ENCODE measurements around the gene ATG4D.
A peak's percentile ranks its signal among the peaks of the same experiment; 100 is the strongest.

The ATG4D gene

DNA sequence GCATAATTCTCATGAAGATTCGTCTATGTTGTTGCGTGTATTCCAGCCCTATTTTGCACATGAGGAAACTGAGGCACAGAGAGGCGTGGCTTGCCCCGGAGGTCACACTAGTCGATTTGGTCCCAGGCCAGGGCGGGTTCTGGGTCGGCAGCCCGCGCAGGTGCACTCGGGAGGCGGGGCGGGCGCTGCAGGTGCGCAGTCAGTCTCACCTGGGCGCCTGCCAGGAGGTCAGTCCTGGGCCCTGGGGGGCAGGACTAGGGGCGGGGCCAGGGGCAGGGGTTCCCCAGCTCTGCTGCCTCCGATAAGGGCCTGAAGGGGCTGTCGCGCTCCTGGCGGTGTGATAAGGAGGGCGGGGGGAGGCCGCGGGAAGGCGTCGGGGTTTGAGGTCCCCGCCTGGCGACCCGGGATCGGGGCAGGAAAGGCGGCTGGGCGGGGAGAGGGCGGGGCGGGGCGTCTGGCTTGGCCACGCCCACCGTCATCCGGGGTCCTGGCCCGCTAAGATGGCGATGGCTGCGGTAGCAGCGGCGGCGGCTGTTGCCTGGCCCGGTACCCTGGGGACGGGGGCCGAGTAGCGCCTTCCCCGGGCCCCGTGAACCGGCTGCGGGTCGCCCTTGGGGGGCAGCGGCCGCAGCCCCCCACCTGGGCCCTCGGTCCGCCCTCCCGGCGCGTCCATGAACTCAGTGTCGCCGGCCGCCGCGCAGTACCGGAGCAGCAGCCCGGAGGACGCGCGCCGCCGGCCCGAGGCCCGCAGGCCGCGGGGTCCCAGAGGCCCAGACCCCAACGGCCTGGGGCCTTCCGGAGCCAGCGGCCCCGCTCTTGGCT, at the start of gene ATG4D:
ATG4D (plus strand) TSS at position 485 of the 822 bp plus-strand sequence; CDS start at position 672, 187 bp downstream.
- DNase-seq: peak; percentile 86

DNA sequence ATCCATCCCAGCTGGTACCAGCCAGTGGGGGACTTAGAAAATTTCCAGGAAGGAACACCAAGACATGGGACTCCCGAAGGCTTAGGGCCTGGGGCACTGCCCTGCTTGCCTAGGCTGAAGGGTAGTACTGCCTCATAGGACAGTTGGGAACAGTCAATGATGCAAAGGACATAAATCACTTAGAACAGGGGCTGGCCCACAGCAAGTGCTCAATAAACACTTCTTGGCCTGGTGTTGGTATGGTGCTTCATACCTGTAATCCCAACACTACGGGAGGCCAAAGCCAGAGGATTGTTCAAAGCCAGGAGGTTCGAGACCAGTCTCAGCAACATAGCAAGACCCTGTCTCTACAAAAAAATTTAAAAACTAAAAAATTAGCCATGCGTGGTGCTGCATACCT, 46.3 kb upstream of the ATG4D start:
- no peak for DNase-seq

DNA sequence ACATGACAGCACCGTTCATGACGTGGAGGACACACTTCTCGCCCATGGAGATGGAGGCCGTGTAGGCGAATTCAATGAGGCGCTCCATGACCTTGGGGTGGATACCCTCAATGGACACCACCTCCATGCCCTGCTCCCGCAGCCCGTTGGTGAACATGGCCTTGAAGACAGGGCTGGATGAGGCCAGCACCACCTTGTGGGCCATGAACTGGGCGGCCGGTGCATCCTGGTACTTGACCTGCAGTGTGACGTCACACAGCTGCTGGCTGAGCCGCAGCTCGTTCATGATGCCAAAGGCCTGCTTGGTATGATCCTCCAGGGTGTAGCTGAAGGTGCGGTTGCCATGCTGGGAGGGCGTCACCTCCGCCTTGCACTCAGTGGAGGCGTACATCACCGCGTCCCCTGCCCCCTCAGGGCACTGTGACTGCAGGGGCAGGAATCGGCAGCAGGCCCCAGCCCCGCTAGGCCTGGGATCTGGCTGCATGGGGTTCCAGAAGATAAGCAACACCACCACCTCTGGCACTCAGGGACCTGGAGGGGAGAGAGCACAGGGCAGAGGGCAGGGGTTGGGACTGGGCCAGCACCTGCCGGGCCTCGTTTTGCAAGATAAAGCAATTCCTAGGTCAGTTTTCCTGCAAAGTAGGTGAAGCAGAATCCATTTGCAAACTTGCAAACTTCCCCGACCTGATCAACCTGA, 44.0 kb upstream of the ATG4D start:
- no peak for DNase-seq

DNA sequence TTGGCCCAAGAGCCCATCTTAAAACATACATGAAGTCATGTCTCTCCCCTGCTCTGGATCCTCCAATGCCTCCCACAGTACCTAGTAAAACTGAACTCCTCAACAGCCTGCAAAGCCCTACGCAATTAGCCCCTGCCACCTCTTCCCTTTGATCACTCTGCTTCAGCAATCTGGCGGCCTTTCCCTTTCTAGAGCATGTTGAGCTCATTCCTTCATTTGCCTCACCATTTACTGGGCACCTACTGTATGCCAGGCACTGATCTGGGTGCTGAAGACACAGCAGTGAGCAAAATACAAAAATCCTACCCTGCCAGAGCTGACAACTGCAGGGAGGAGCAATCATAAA, 43.5 kb upstream of the ATG4D start:
- DNase-seq: no peak

DNA sequence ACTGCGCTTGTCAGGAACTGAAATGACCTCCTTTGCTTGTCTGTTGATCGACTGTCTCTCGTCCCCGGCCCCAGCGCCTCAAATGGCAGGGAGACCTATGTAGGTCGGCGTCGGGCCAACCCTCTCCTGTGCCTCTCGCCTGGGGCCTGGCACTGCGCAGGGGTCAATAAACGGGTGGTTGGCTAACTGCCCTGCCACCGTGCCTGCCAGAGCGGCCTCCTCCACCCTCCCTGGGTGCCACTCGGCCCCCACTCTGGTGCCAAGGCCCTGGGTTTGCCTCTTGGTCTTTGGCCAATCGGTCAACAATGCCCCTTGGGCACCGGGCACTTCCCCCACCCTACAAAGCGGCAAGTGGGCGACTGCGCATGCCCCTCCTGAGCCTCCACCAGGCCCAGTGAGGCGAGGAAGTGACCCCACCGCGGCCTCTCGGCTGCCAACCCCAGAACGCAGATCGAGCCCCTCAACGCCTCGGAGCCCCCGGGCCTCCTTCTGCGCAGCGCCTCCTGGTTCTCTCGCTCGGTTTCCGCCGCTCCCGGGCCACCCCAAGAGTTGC, 41.7 kb upstream of the ATG4D start:
- peak; percentile 65 for DNase-seq

DNA sequence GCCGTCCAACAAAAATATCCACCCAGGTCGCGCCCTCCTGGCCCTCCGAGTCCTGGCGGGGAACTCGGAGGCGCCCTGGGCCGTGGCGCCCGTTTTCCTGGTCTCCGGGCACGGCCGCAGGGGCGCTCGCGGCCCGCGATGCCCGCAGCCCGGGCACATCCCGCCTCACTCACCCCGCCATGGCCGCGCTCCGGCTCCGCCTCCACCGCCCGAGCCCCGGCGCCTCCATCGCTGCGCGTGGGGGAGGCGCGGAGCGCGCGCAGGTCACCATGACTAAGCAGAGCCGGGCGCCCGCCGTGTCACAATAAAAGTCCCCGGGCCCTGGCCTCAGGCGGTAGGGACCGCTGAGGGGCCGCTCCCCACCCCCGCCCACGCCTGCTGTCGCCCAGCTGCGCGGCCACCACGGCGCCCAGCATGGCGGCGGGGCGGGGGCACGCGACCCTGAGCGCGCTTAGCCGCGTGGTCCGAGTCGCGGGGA, 41.1 kb upstream of the ATG4D start:
- DNase-seq: peak; percentile 94

DNA sequence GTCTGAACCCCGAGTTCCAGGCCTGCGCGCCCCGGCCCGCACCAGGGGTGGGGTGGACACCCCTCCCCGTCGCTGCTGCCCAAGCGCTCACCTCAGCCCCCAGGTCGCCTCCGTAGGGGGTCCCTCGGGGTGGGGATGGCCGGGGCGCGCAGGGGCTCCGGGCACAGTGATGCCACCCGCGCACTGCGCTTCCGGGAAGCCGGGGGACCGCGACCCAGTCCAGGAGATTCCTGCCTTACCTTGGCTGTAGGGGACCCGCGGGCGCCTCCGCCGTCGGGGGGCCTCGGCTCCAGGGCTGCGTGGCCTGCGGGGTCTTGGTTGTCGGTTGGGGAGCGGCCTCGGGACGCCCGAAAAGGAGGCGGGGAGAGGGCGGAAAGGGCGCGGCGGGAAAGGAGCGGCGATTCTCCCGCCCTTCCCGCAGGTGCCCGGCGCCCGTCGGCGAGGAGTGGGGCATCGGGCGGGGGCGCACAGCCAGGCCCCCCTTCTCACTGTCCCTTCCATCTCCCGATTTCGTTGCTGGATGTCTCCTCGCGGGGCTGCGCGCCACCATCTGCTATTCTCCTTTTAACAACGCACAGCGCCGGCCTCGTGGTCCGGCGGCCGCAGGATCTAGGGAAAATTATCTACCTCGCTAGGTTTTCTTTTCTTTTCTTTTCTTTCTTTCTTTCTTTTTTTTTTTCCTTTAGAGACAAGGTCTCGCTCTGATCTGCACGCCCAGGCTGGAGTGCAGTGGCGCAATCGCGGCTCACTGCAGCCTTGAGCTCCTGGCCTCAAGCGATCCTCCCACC, 40.5 kb upstream of the ATG4D start, which contains the start of gene KEAP1:
KEAP1 (minus strand) TSS at position 355 of the 788 bp plus-strand sequence. CDS start 3,323 bp downstream, outside the sequence.
- DNase-seq: peak; percentile 58

DNA sequence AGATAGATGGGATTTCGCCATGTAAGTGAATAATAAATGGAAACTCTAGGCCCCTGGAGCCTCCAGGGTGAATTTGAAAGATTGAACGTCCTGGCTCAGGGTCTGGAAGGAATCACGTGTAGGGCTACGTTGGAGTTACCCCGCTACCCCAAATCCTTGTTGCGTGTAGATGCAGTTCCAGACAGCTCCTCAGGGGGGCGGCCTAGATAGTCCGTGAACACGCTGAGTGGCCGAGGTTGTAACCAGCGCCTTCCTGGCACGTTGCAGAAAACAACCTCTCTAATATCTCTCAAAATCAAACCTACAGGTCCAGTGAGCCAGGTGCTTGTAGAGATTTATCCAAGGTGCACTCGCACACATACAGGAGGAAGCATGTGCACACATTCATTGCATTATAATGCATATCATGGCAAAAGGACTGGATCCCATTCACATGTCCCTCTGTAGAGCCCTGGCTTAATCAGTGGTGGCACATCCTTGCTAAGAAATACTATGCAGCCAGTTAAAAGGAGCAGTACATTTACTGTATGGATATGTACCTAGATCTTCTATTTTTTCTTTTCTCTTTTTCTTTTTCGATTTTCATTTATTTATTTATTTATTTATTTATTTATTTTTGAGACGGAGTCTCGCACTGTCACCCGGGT, 38.0 kb upstream of the ATG4D start:
- peak; percentile 91 for DNase-seq

DNA sequence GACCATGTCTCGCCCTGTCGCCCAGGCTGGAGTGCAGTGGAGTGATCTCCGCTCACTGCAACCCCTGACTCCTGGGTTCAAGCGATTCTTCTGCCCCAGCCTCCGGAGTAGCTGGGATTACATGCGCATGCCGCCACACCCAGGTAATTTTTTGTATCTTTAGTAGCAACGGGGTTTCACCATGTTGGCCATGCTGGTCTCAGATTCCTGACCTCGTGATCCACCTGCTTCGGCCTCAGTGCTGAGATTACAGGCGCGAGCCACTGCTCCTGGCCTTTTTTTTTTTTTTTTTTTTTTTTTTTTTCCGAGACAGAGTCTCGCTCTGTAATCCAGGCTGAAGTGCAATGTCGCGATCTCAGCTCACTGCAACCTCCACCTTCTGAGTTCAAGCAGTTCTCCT, 35.7 kb upstream of the ATG4D start:
- no peak for DNase-seq

DNA sequence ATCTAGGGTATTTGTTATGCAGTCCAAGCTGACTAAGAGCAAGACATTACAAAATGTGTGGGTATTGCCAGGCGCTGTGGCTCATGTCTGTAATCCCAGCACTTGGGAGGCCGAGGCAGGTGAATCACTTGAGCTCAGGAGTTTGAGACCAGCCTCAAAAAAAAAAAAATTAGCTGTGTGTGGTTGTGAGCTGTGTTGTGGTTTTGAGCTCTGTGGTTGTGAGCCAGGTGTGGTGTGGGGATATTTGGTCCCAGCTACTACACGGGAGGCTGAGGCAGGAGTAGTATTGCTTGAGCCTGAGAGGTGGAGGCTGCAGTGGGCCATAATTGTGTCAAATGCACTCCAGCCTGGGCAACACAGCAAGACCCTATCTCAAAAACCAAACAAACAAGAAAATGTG, 35.0 kb upstream of the ATG4D start:
- peak; percentile 52 for DNase-seq

DNA sequence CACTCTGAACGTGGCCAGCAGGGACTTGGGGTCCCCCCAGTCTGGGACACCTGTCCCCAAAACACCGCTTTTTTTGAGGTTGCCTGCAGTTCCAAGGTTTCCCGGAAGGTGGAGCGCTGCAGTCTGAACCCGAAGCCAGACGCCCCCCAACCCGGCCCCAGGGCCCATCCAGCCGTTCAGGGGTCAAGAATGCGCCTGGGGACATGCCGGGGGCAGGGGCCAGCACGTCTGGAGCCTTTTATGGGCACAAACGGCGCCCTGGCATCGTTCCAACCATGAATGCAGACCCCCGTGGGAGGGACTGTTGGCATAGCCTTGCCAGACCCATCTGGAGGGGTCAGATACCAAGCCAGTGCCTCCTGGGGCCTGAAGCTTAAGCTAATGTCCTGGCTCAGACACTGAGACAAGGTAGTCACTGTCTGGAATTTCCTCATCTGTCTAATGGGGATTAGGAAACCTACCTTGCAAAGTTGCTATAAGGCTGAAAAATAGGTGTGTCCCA, 33.4 kb upstream of the ATG4D start:
- peak; percentile 69 for DNase-seq

DNA sequence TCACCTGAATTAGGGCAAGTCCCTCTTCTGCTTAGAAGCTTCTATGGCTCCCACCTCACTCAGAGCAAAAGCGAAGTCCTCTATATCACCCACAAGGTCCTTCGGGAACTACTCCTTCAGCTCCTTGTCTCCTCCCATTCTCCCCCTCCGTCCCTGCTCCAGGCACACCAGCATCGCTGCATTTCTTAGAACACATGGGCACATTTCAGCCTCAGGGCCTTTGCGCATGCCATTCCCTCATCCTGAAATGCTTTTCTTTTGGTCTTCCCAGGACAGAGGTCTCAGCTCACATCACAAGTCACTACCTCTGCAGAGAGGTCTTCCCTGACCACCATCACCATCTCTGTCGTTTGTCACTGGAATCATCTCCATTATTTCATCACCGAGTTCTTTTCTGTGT, 30.5 kb upstream of the ATG4D start:
- DNase-seq: no peak

DNA sequence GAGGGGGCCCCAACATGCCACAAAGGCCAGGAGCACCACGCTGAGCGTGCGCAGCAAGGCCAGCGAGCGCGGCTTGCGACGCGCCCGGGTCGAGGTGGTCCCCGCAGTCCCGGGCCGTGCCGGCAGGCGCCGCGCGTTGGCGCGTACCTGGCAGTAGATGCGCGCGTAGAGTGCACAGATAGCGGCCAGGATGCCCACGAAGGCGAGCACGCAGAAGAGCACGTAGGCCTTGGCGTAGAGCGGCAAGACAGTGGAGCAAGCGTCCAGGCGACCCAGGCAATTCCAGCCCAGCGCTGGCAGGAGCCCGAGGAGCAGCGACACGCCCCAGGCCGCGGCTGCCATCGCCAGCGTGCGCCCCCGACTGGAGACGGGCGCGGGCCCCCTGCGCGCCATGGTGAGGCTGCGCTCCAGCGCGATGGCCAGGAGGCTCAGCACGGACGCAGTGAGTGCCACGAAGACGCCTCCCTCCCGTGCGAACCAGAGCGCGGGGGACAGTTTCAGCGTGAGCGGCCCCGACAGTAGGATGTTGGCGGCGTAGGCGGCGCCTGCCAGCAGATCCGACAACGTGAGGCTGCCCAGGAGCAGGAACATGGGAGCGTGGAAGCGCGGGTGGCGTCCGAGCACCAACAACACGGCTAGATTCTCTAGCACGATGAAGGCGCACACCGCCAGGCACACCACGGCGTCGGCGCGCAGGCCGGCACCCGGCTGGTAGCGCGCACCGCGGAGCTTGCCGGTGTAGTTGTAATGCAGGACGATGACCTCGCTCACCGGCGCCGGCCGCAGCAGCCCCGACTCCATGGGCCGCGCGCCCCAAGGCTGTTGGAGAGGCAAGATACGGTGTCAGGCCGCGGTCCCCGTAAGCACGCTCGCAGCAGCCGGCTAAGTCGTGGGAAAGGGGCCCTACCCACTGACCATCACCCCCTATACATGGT, 29.2 kb upstream of the ATG4D start:
- DNase-seq: peak; percentile 56

DNA sequence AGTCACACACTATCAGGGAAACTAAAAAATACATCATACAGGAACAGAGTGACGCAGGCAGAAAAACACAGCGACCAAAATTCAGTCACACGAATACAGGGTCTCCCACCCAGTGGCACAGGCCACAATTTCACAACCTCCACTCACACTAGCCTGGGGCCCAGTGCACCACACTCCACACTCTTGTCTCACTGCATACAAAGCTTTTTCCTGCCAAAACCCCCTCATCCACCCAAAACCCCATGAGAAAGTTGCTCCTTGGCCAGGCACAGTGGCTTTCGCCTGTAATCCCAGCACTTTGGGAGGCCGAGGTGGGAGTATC, 27.7 kb upstream of the ATG4D start:
- DNase-seq: no peak

DNA sequence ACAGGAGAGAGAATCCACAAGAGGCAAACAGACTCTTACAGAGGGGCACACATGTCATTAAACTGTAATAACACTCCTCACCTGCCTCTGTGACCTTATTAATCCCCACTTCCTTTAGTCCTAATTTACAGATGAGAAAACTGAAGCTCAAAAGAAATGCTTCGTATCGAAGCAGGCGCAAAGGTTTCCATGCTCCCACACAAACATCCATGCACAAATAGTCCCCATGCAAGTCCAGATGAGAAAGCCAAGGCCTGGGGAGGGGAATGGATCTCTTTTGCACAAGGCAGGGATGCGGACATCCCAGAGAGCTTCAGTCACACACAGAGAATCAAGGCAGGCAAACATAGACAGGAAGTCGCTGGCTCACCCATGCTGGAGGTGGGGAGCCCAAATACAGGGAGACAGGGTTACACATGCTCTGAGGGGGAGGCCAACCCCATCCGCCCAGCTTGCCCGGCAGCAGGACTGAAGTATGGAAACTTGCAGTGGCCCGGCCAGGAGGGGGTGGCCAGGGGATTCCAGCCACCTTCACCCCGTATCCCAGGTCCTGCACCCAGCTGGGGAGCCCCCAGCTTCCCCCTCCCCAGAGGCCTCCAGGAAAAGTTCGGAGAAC, 26.9 kb upstream of the ATG4D start:
- no peak for DNase-seq

DNA sequence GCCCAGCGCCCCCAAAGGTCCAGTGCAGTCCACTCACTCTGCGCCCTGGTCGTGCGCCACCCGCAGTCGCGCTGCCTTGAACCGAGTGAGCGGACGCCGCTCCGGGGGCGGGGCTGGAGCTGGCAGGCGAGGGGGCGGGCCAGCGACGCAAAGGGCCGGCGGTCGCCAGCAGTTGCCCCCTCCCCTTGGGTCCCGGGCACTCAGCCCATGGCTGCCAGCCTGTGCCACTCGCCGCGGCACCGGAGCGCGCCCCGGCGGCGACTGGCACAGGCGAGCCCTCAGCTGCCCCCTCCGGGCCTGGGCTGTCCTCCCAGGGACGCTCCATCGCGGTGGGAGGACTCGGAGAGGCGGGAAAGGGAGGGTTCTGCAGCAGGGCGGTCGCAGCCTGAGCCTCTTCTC, 26.3 kb upstream of the ATG4D start, which contains the start of gene S1PR5:
S1PR5 (minus strand) TSS at position 87 of the 399 bp plus-strand sequence. CDS start 2,436 bp downstream, outside the sequence.
- peak; percentile 21 for DNase-seq

DNA sequence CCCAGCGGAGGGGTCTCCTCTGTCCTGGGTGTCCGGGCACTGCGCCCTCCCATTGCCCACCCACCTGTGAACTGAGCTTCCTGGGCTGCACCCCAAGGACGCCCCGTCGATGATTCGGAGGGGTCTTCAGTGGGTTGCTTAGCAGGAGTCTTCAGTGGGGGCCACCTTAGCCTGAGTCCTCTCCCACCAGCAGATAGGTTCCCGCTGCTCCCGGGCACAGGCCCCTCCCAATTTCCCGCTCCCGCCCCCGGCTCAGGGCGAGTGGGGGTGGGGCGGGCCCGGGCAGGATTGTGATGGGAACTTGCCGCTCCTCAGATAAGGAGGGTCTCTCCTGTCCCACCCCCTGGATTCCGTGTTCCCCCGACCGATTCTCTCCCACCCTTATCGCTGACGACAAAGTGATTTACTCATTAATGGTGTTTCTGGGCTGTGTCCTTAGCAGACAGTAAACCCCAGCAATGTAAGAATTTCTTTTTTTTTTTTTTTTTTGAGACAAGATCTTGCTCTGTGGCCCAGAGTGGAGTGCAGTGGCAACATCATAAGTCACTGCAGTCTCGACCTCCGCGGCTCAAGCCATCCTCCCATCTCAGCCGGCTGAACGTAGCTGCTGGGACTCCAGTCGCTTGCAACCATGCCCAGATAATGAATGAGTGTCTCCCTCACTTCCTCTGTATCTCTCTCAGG, 25.8 kb upstream of the ATG4D start:
- peak; percentile 19 for DNase-seq

DNA sequence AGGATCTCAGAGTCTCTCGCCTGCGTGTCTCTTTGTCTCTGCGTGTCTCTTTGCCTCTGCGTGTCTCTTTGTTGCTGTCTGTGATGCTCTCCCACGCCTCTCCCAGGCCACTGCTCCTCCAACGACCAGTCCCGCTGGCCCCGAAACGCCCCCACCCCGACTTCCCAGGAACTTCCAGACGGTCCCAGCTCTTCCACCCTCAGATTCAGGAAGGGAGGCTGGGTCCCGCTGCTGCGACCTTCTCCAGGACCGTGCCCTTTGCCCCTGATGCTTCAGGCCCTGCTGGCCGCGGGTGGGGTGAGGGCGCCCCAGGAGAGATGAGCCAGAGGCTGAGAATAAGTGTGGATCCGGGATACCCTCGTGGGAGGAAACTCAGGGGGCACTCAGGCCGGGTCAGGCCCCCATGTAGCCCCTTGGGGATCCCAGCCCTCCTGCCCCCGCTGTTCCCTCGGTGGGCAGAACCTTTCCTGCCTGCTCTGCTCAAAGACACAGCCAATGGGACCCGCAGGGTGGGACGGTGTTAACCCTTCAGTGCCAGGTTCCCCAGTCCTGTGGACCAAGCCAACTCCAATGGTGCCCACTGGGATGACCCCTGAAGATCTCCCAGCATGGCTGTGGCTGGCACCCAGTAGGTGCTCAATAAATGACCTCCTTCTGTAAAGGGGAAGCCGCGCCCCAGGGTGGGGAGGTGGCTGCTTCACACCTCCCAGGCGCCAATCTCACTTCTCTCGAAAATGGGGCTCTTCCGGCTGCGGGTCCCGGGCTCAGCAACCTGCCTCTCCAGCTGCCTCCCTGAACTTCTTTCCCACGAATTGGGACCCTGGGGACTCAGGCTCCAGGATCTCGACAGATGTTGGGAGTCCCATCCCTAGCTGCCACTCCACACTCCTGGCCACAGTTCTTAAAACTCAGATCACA, 25.0 kb upstream of the ATG4D start:
- DNase-seq: no peak

DNA sequence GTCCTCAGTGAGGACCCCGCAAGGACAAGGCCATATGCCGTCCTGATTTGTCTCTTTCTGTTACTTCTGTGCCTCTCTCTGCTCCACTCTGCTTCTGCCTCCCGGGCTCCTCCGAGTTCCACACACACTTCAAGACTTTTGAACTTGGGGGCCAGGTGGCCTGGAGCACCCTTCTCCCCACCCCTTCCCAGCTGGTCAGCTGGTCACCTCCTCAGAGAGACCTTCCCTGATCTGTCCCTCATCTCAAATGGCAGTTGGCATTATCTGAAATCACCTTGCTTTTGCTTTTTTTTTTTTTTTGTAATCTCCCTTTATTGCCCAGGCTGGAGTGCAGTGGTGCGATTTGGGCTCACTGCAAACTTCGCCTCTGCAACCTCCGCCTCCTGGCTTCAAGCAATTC, 24.3 kb upstream of the ATG4D start:
- DNase-seq: no peak

Data from stimulated activated CD4-positive, alpha-beta T cell treated with anti-CD3 and anti-CD28 coated beads, Interleukin-15, amount 100 ng/mL, for 24 hours (primary cell).